Esophagus muscularis mucosa (tissue), 4 donors: ENCODE results near the gene UBE2D4. TPM values are rescaled to one million over a fixed set of nuclear protein-coding genes. Genes with fewer than 3 reads are reported as not detected.
A peak's percentile ranks its signal among the peaks of the same experiment; 100 is the strongest.

Experiments used
- DNase-seq: peaks from one replicate; pipeline ENCODE4 v3.0.0-alpha.2; 2017; ENCODE audit errors: extremely low spot score
- H3K27ac ChIP-seq, 4 donors: fragments of 200-600 bp; sonication (generic); replicated peaks in 1 of 4; 1 replicate in 3 of 4; 2 replicates in 1 of 4; pipeline ENCODE4 v1.5.1; 2016 to 2019; ENCODE audit warnings: mild to moderate bottlenecking in 1 of 4
- H3K27me3 ChIP-seq, 4 donors: fragments of 200-600 bp; sonication (generic); one replicate each; pipeline versions ENCODE4 v1.5.1 to v1.6.0; 2016 to 2019
- H3K36me3 ChIP-seq, 4 donors: fragments of 200-600 bp; sonication (generic); one replicate each; pipeline ENCODE4 v1.5.1; 2016 to 2019
- H3K4me1 ChIP-seq, 4 donors: fragments of 200-600 bp; sonication (generic); one replicate each; pipeline ENCODE4 v1.5.1; 2016 to 2019
- H3K4me3 ChIP-seq, 4 donors: fragments of 200-600 bp; sonication (generic); 1 replicate in 2 of 4; 2 replicates in 2 of 4; pipeline ENCODE4 v1.5.1; 2016 to 2019; ENCODE audit warnings: mild to moderate bottlenecking in 4 of 4, moderate library complexity in 1 of 4
- H3K9me3 ChIP-seq, 4 donors: fragments of 200-600 bp; sonication (generic); 1 replicate in 3 of 4; 2 replicates in 1 of 4; pipeline ENCODE4 v1.5.1; 2016 to 2019
- CTCF ChIP-seq, 3 experiments: fragments of 200-600 bp in 2 of 3; fragments of 450-650 bp in 1 of 3; sonication (generic) in 2 of 3; IDR thresholded peaks; one replicate each; pipeline ENCODE4 v1.5.1; 2017 to 2019; ENCODE audit warnings: antibody characterized with exemption in 3 of 3, mild to moderate bottlenecking in 2 of 3, moderate library complexity in 1 of 3
- EP300 ChIP-seq: sonication (generic); formaldehyde crosslinking; IDR thresholded peaks from one replicate; pipeline ENCODE4 v1.6.1; 2017; ENCODE audit warnings: antibody characterized with exemption
- POLR2A ChIP-seq: fragments of 450-650 bp; IDR thresholded peaks from one replicate; pipeline ENCODE4 v1.6.1; 2017; ENCODE audit warnings: antibody characterized with exemption, moderate library complexity, mild to moderate bottlenecking, low read depth
- POLR2AphosphoS5 ChIP-seq, 2 donors: sonication (generic); formaldehyde crosslinking; IDR thresholded peaks; one replicate each; pipeline ENCODE4 v1.6.1; 2017; ENCODE audit warnings: antibody characterized with exemption in 2 of 2
- WGBS: methylation state at CpG from one replicate; pipeline ENCODE4 v1.1.5; 2018; 5-methylcytosine and 5-hydroxymethylcytosine counted together
- intact Hi-C: fragments of 100-400 bp; cut with DNase I; formaldehyde crosslinking; loops from one replicate; pipeline ENCODE4 v1.15.1; 2023
- total RNA-seq, 4 donors: library from RNA; depleted of rRNA; stranded (reverse); fragments of >200 nt; gene quantifications; one replicate each; pipeline versions ENCODE4 v1.1.0 to v1.2.1, GENCODE V29; 2016

UBE2D4 gene
- total RNA-seq, 4 donors from 2014 or later: 20.1 to 36.4 (median 26.3) TPM

DNA sequence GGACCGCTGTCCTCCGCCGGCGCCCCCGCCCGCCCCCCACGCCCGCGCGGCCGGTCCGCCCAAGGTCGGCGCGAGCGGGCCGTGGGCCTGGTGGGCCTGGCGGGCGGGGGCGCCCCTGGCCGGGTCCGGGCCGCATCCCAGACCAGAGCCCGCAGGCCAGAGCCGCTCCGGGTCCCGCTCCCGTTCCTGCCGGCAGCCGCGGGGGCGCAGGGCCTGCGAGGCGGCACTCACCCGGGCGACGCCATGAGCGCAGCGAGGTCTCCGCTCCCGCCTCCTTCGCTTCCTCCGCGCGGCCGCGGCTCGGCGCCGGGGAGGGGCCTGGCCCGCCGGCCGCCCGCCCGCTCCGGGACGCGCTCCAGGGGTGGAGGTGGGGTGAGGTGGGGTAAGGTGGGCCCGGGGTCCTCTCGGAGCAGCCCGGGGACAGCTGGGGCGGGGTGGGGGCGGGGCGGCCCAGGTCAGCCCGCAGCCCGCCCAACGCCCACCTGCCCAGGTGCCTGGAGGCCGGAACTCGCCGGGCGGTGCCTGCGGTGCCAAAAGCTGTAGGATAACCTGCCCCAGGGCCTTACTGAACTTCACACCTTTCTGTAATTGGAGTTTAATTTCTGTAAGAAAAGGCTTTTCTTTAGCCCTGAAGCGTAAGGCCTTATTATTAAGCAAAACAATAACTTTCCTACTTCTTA, 19.8 kb upstream of the UBE2D4 start, which contains the start of gene URGCP:
Gene URGCP, minus strand, starts transcription at position 266 of the 680 bp plus-strand sequence. Its CDS starts 21 bp downstream, at position 245.
- Histone ChIP-seq H3K36me3 (peaks cover 0 to 2% (median 0%) of the 10 kb centered on the region in 4 donors), H3K4me1 (peaks cover 31 to 47% (median 42%) of the 10 kb centered on the region in 4 donors), H3K27ac (peak within 1 kb of the TSS; percentile 91 to 93 (median 92)), H3K9me3 (no peaks in the 10 kb centered on the region), H3K27me3 (no peaks in the 10 kb centered on the region), H3K4me3 (peak within 1 kb of the TSS; percentile 79 to 96 (median 86))
- DNase-seq: no peak
- TF ChIP-seq POLR2AphosphoS5 (IDR thresholded peaks at IDR 0.05) (no peak), EP300 (no peak), POLR2A (no peak), CTCF (IDR thresholded peaks at IDR 0.05) (no peak)
- 0% methylated on average over 1 of the region's 73 CpGs for WGBS
- intact Hi-C loops: loop anchor here (5.0 kb wide), 1 partner anchor 34 kb away; no protein-coding TSS in a partner anchor

DNA sequence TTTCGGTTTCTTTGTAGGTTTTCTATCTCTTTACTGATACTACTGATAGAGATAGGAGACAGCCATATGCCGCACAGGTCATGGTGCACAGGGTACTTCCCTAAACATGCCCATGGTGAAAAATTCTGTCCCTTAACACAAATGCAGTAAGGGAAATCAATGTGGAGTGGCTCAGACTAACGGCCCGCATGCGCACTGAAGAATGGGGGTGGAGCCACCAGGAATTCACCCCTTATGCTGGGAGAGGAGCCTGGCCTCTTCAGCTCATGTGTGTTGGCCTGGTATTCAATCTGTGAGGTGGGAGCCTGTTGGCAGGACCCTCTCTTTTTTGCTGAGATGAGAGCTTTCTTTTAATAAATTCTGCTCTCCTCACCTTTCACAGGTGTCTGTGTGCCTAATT, 11.4 kb upstream of the UBE2D4 start:
- no peak for DNase-seq
- WGBS: 87% methylated on average over 5 of the region's 5 CpGs
- no peak overlapping the region for H3K27ac ChIP-seq
- H3K27me3 ChIP-seq: no peaks in the 10 kb centered on the region
- TF ChIP-seq EP300 (no peak), POLR2A (no peak), POLR2AphosphoS5 (IDR thresholded peaks at IDR 0.05) (no peak), CTCF (IDR thresholded peaks at IDR 0.05) (no peak)
- H3K4me1 ChIP-seq: no peaks in the 10 kb centered on the region
- H3K36me3 ChIP-seq: peaks cover 0 to 8% (median 4%) of the 10 kb centered on the region in 4 donors
- no peak overlapping the region for H3K4me3 ChIP-seq
- H3K9me3 ChIP-seq: no peaks in the 10 kb centered on the region
- intact Hi-C loops: no loop called here

- intact Hi-C loops: no loop called here
These were observed 10.3 kb upstream of the UBE2D4 start for GRCh38 chr7:43915907-43916306.

DNA sequence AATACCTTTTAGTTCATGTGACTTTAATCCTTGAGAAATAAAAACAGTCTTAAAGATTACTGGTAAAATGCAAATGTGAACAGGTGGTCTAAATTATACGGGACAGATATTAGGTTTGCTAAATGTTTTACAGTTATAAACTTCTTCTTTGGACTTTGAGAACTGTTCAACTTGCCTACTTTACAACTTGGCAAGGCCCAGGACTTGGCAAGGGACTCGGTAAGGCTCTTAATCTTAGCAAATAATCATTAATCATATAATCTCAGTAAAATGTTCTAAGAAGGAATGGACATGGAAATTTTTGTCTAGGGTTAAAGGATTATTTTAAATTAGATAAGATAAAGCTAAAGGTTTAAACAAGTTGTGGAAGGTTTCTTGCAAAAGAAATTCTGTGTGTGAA, 4.8 kb upstream of the UBE2D4 start:
- WGBS: 53% methylated on average over 2 of the region's 2 CpGs
- intact Hi-C loops: no loop called here
- TF ChIP-seq POLR2AphosphoS5 (IDR thresholded peaks at IDR 0.05) (no peak), POLR2A (no peak), EP300 (no peak), CTCF (IDR thresholded peaks at IDR 0.05) (no peak)
- Histone ChIP-seq H3K4me1 (peaks cover 7 to 15% (median 13%) of the 10 kb centered on the region in 4 donors), H3K27ac (no peak overlapping the region), H3K36me3 (peaks cover 0 to 9% (median 4%) of the 10 kb centered on the region in 4 donors), H3K9me3 (no peaks in the 10 kb centered on the region), H3K27me3 (no peaks in the 10 kb centered on the region), H3K4me3 (no peak overlapping the region)
- no peak for DNase-seq

More at GRCh38 chr7:43915907-43916306, 10.3 kb upstream of the UBE2D4 start:
- Histone ChIP-seq H3K4me3 (no peak overlapping the region), H3K9me3 (no peaks in the 10 kb centered on the region), H3K27me3 (no peaks in the 10 kb centered on the region), H3K36me3 (peaks cover 0 to 9% (median 4%) of the 10 kb centered on the region in 4 donors), H3K27ac (no peak overlapping the region), H3K4me1 (no peaks in the 10 kb centered on the region)
- DNase-seq: no peak
- TF ChIP-seq CTCF (IDR thresholded peaks at IDR 0.05) (no peak), POLR2AphosphoS5 (IDR thresholded peaks at IDR 0.05) (no peak), EP300 (no peak)
- 89% methylated on average over 5 of the region's 5 CpGs for WGBS
